ENCODE results near the gene NUDCD3. TPM values are rescaled to one million over a fixed set of nuclear protein-coding genes. Genes with fewer than 3 reads are reported as not detected.

Gene NUDCD3
- total RNA-seq, 1 experiment from 2014 or later = 82.3 TPM

DNA sequence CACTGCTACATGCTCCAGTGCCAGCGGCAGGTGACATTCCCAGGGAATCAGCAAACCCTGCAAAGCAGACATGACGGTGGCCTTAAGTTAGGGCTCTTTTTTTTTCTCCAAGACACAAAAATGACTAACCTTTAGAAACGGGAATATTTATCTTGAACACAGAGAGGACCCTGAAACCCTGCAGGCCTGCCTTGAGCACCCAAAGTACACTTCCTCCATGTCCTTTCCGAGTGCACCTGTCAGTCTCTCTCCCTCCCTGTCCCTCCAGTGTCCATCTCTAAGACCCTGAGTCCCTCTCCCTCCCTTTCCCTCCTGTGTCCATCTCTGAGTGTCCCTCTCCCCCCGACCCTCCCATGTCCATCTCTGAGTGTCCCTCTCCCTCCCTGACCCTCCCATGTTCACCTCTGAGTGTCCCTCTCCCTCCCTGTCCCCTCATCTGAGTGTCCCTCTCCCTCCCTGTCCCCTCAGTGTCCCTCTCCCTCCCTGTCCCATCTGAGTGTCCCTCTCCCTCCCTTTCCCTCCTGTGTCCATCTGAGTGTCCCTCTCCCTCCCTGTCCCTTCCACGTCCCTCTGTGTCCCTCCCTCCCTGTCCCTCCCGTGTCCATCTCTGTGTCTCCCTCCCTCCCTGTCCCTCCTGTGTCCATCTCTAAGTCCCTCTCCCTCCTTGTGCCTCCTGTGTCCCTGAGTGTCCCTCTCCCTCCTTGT is 113.9 kb downstream of the NUDCD3 start:
- Histone ChIP-seq H3K4me1 (ENCODE audit: insufficient read depth, low read length) (peaks cover 46% of the 10 kb centered on the region), H3K4me2 (ENCODE audit: low read length) (no peak overlapping the region), H3K9ac (ENCODE audit: low read length) (no peak overlapping the region), H3K27ac (ENCODE audit: low read length) (no peak overlapping the region), H3K9me3 (ENCODE audit: low read length) (no peaks in the 10 kb centered on the region), H3K27me3 (ENCODE audit: low read length) (no peaks in the 10 kb centered on the region), H3F3A (ENCODE audit: low read length, unreplicated experiment) (no peaks in the 10 kb centered on the region), H3K4me3 (ENCODE audit: low read length) (no peak overlapping the region), H3K9me2 (replicated peaks; ENCODE audit: low read length) (no peaks in the 10 kb centered on the region), H3K36me3 (ENCODE audit: low read depth, low read length) (no peaks in the 10 kb centered on the region), H3K79me2 (ENCODE audit: low read length) (no peaks in the 10 kb centered on the region), H2AFZ (ENCODE audit: low read length) (no peak overlapping the region), H4K20me1 (ENCODE audit: low read length) (no peaks in the 10 kb centered on the region)
- ChIA-PET POLR2A (ENCODE audit: unreplicated experiment) (no interaction called here), CTCF (no interaction called here)
- intact Hi-C loops (cut with micrococcal nuclease) = loop anchor here (10.0 kb wide), 1 partner anchor 98 kb away; no protein-coding TSS in a partner anchor
- no TSS peak for BruUV-seq (replicated peaks)
- ATAC-seq = no peak
- TF ChIP-seq EZH2 (IDR thresholded peaks at IDR 0.05; ENCODE audit: low read length, unreplicated experiment) (no peak), EZH2phosphoT487 (IDR thresholded peaks at IDR 0.05; ENCODE audit: borderline replicate concordance, low read length) (no peak)
- TF ChIP-seq, protein P1, sequence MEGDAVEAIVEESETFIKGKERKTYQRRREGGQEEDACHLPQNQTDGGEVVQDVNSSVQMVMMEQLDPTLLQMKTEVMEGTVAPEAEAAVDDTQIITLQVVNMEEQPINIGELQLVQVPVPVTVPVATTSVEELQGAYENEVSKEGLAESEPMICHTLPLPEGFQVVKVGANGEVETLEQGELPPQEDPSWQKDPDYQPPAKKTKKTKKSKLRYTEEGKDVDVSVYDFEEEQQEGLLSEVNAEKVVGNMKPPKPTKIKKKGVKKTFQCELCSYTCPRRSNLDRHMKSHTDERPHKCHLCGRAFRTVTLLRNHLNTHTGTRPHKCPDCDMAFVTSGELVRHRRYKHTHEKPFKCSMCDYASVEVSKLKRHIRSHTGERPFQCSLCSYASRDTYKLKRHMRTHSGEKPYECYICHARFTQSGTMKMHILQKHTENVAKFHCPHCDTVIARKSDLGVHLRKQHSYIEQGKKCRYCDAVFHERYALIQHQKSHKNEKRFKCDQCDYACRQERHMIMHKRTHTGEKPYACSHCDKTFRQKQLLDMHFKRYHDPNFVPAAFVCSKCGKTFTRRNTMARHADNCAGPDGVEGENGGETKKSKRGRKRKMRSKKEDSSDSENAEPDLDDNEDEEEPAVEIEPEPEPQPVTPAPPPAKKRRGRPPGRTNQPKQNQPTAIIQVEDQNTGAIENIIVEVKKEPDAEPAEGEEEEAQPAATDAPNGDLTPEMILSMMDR (conservative IDR thresholded peaks at IDR 0.05; ENCODE audit: low read depth, low read length) = no peak
- no peak for DNase-seq

GRCh38 chr7:44375926-44376342 is 114.5 kb downstream of the NUDCD3 start:
- Histone ChIP-seq H2AFZ (ENCODE audit: low read length) (no peak overlapping the region), H3K9me2 (replicated peaks; ENCODE audit: low read length) (no peaks in the 10 kb centered on the region), H3K4me1 (ENCODE audit: insufficient read depth, low read length) (peaks cover 43% of the 10 kb centered on the region), H3K27ac (ENCODE audit: low read length) (no peak overlapping the region), H3K9me3 (ENCODE audit: low read length) (no peaks in the 10 kb centered on the region), H3K79me2 (ENCODE audit: low read length) (no peaks in the 10 kb centered on the region), H3K4me3 (ENCODE audit: low read length) (no peak overlapping the region), H4K20me1 (ENCODE audit: low read length) (no peaks in the 10 kb centered on the region), H3K27me3 (ENCODE audit: low read length) (no peaks in the 10 kb centered on the region), H3K36me3 (ENCODE audit: low read depth, low read length) (no peaks in the 10 kb centered on the region), H3F3A (ENCODE audit: low read length, unreplicated experiment) (no peaks in the 10 kb centered on the region), H3K4me2 (ENCODE audit: low read length) (no peak overlapping the region), H3K9ac (ENCODE audit: low read length) (no peak overlapping the region)
- intact Hi-C loops (cut with micrococcal nuclease) = loop anchor here (10.0 kb wide), 1 partner anchor 99 kb away; no protein-coding TSS in a partner anchor
- no peak for DNase-seq
- BruUV-seq (replicated peaks) = no TSS peak
- ChIA-PET POLR2A (ENCODE audit: unreplicated experiment) (no interaction called here), CTCF (no interaction called here)
- ATAC-seq = no peak
- TF ChIP-seq EZH2 (IDR thresholded peaks at IDR 0.05; ENCODE audit: low read length, unreplicated experiment) (no peak), EZH2phosphoT487 (IDR thresholded peaks at IDR 0.05; ENCODE audit: borderline replicate concordance, low read length) (no peak)
- TF ChIP-seq, protein P1 (conservative IDR thresholded peaks at IDR 0.05; ENCODE audit: low read depth, low read length) = no peak

DNA sequence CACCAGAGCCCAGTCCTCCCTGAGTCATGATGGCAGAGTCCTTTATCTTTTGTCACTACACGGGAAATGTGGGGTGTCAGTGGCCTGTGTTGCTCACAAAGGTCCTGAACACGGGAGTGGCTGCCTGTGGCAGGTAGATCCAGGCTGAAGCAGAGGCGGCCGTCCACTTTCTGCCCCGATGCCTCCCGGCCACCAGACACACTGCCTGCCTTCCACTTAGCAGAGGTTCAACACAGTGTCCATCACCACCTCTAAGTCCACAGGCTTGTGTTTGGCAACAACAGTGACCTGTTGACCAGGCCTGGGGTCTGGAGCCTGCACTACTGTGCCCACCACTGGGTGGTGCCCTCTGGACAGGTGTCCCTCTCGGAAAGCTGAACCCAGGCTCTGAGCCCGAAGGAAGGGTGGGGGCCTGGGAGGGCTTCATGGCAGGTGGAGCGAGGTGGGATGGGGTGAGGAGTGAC is 115.2 kb downstream of the NUDCD3 start:
- ChIA-PET POLR2A (ENCODE audit: unreplicated experiment) (no interaction called here), CTCF (no interaction called here)
- DNase-seq (peak; percentile 18), ATAC-seq (no peak)
- no peak overlapping the region for H3K9ac ChIP-seq (ENCODE audit: low read length)
- H3K4me3 ChIP-seq (ENCODE audit: low read length) = no peak overlapping the region
- H3K36me3 ChIP-seq (ENCODE audit: low read depth, low read length) = no peaks in the 10 kb centered on the region
- peaks cover 36% of the 10 kb centered on the region for H3K4me1 ChIP-seq (ENCODE audit: insufficient read depth, low read length)
- H3K27ac ChIP-seq (ENCODE audit: low read length) = no peak overlapping the region
- BruUV-seq (replicated peaks) = no TSS peak
- no peaks in the 10 kb centered on the region for H3K27me3 ChIP-seq (ENCODE audit: low read length)
- no peaks in the 10 kb centered on the region for H3K79me2 ChIP-seq (ENCODE audit: low read length)
- TF ChIP-seq, protein P1 (conservative IDR thresholded peaks at IDR 0.05; ENCODE audit: low read depth, low read length) = peak; percentile 28; the same call in 1 of the 2 replicates
- TF ChIP-seq EZH2phosphoT487 (IDR thresholded peaks at IDR 0.05; ENCODE audit: borderline replicate concordance, low read length) = no peak
- no peaks in the 10 kb centered on the region for H3K9me3 ChIP-seq (ENCODE audit: low read length)
- no peaks in the 10 kb centered on the region for H3F3A ChIP-seq (ENCODE audit: low read length, unreplicated experiment)
- no peak overlapping the region for H2AFZ ChIP-seq (ENCODE audit: low read length)
- H3K9me2 ChIP-seq (replicated peaks; ENCODE audit: low read length) = no peaks in the 10 kb centered on the region
- H3K4me2 ChIP-seq (ENCODE audit: low read length) = no peak overlapping the region
- H4K20me1 ChIP-seq (ENCODE audit: low read length) = no peaks in the 10 kb centered on the region
- intact Hi-C loops (cut with micrococcal nuclease) = loop anchor here (10.0 kb wide), 1 partner anchor 100 kb away; no protein-coding TSS in a partner anchor

Measured in PC-3 (cell line).